Astrocyte (in vitro differentiated cells and primary cell): Measurements from ENCODE around the gene CYP3A4. TPM values are rescaled to one million over a fixed set of nuclear protein-coding genes. Genes with fewer than 3 reads are reported as not detected.
"Not testable (repeated sequence)": the region's sequence is repeated elsewhere in the genome, so short reads cannot be mapped to it uniquely, and the experiment has no call there.

ENCODE experiments used
- DNase-seq: peaks from one replicate; pipeline ENCODE4 v3.0.0-alpha.2; 2010; ENCODE audit warnings: low read depth
- FAIRE-seq: peaks from 2 replicates; lab custom pipeline; 2011; peaks lifted over from hg19 to GRCh38; lab: Jason Lieb, UNC
- H2AFZ ChIP-seq: 2 replicates; pipeline ENCODE4 v1.6.0; 2012; ENCODE audit warnings: low read depth, low read length, inconsistent platforms
- H3K27ac ChIP-seq: 2 replicates; pipeline ENCODE4 v1.5.1; 2011; ENCODE audit warnings: low read depth, low read length, inconsistent platforms
- H3K27me3 ChIP-seq: 2 replicates; pipeline ENCODE4 v1.6.0; 2011; ENCODE audit warnings: low read length, inconsistent platforms; ENCODE audit not compliant: insufficient read depth
- H3K36me3 ChIP-seq: 2 replicates; pipeline ENCODE4 v1.5.1; 2011; ENCODE audit warnings: low read length, inconsistent platforms; ENCODE audit not compliant: insufficient read depth
- H3K4me1 ChIP-seq: 2 replicates; pipeline ENCODE4 v1.5.1; 2011; ENCODE audit warnings: low read length, inconsistent platforms; ENCODE audit not compliant: insufficient read depth
- H3K4me2 ChIP-seq: 2 replicates; pipeline ENCODE4 v1.6.0; 2012; ENCODE audit warnings: low read length, inconsistent platforms
- H3K4me3 ChIP-seq: 2 replicates; pipeline ENCODE4 v1.5.1; 2011; ENCODE audit warnings: low read depth, mild to moderate bottlenecking, low read length, inconsistent platforms; ENCODE audit not compliant: insufficient read depth
- H3K79me2 ChIP-seq: 2 replicates; pipeline ENCODE4 v1.6.0; 2012; ENCODE audit warnings: mild to moderate bottlenecking, low read length, inconsistent platforms; ENCODE audit not compliant: insufficient read depth
- H3K9ac ChIP-seq: 2 replicates; pipeline ENCODE4 v1.6.0; 2012; ENCODE audit warnings: mild to moderate bottlenecking, low read length, inconsistent platforms
- H3K9me3 ChIP-seq: 2 replicates; pipeline ENCODE4 v1.5.1; 2012; ENCODE audit warnings: low read depth, mild to moderate bottlenecking, low read length, inconsistent platforms; ENCODE audit not compliant: insufficient read depth
- H4K20me1 ChIP-seq: 2 replicates; pipeline ENCODE4 v1.6.0; 2012; ENCODE audit warnings: low read length, inconsistent platforms; ENCODE audit not compliant: insufficient read depth
- H3K27ac Mint-ChIP-seq: one replicate; pipeline ENCODE4 v1.8.0; 2021; ENCODE audit warnings: mild to moderate bottlenecking, mixed read lengths; ENCODE audit not compliant: unreplicated experiment
- H3K27me3 Mint-ChIP-seq: one replicate; pipeline ENCODE4 v1.8.0; 2021; ENCODE audit warnings: low read depth, mixed read lengths; ENCODE audit not compliant: unreplicated experiment
- H3K36me3 Mint-ChIP-seq: one replicate; pipeline ENCODE4 v1.8.0; 2021; ENCODE audit warnings: low read depth, mixed read lengths; ENCODE audit not compliant: unreplicated experiment
- H3K4me1 Mint-ChIP-seq: one replicate; pipeline ENCODE4 v1.8.0; 2021; ENCODE audit warnings: low read depth, mixed read lengths; ENCODE audit not compliant: unreplicated experiment
- H3K4me3 Mint-ChIP-seq: one replicate; pipeline ENCODE4 v1.8.0; 2021; ENCODE audit warnings: mild to moderate bottlenecking, moderate library complexity, mixed read lengths; ENCODE audit not compliant: unreplicated experiment
- H3K9me3 Mint-ChIP-seq: one replicate; pipeline ENCODE4 v1.8.0; 2021; ENCODE audit warnings: mild to moderate bottlenecking, mixed read lengths; ENCODE audit not compliant: unreplicated experiment
- EZH2 ChIP-seq: IDR thresholded peaks from 2 replicates; pipeline ENCODE4 v1.6.1; 2012; ENCODE audit warnings: mild to moderate bottlenecking, low read length, inconsistent platforms; ENCODE audit not compliant: insufficient read depth
- total RNA-seq: library from RNA; stranded (reverse); gene quantifications from 2 replicates; pipeline ENCODE4 v1.2.1, GENCODE V29; 2021
- TF ChIP-seq, protein P1 (sequence below): IDR thresholded peaks from 2 replicates; pipeline ENCODE4 v1.5.1; 2011; ENCODE audit warnings: low read depth, mild to moderate bottlenecking, inconsistent platforms, low read length, moderate library complexity; ENCODE audit not compliant: insufficient read depth

The CYP3A4 gene
- total RNA-seq, 1 donor from 2014 or later: not detected

DNA sequence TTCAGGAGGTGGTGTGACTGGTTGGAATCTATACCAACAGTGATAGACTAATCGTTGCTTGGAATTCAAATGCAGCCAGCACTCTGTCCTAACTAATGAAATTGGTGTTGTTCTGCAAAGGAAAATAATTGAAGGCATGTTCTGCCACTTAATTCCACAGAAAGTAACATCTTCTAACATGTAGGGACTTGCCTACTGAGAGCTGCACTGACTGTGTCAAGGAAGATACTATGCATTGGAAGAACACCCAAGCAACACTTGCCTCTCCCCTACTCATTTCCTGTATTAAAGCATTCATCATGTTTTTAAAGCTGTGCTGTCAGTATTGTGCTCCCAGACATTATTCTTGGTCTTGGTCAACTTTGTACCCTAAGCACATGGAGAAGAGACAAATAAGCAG is 46.3 kb downstream of the CYP3A4 start:
- DNase-seq: peak; percentile 7
- Mint-ChIP-seq H3K4me1 (peaks cover 12% of the 10 kb centered on the region), H3K27me3 (peaks cover 2% of the 10 kb centered on the region), H3K9me3 (peaks cover 2% of the 10 kb centered on the region), H3K4me3 (no peak overlapping the region), H3K27ac (peak overlapping the region; percentile 36), H3K36me3 (no peaks in the 10 kb centered on the region)
- no peaks in the 10 kb centered on the region for H3K4me1 ChIP-seq
- no peak overlapping the region for H3K4me2 ChIP-seq
- TF ChIP-seq EZH2: no peak
- TF ChIP-seq, protein P1, sequence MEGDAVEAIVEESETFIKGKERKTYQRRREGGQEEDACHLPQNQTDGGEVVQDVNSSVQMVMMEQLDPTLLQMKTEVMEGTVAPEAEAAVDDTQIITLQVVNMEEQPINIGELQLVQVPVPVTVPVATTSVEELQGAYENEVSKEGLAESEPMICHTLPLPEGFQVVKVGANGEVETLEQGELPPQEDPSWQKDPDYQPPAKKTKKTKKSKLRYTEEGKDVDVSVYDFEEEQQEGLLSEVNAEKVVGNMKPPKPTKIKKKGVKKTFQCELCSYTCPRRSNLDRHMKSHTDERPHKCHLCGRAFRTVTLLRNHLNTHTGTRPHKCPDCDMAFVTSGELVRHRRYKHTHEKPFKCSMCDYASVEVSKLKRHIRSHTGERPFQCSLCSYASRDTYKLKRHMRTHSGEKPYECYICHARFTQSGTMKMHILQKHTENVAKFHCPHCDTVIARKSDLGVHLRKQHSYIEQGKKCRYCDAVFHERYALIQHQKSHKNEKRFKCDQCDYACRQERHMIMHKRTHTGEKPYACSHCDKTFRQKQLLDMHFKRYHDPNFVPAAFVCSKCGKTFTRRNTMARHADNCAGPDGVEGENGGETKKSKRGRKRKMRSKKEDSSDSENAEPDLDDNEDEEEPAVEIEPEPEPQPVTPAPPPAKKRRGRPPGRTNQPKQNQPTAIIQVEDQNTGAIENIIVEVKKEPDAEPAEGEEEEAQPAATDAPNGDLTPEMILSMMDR: no peak
- FAIRE-seq: no peak
- H3K27me3 ChIP-seq: no peaks in the 10 kb centered on the region
- no peak overlapping the region for H2AFZ ChIP-seq
- H3K9me3 ChIP-seq: no peaks in the 10 kb centered on the region
- H3K36me3 ChIP-seq: no peaks in the 10 kb centered on the region
- H3K9ac ChIP-seq: no peak overlapping the region
- H3K79me2 ChIP-seq: no peaks in the 10 kb centered on the region
- H3K4me3 ChIP-seq: no peak overlapping the region
- H3K27ac ChIP-seq: no peak overlapping the region
- H4K20me1 ChIP-seq: no peaks in the 10 kb centered on the region

DNA sequence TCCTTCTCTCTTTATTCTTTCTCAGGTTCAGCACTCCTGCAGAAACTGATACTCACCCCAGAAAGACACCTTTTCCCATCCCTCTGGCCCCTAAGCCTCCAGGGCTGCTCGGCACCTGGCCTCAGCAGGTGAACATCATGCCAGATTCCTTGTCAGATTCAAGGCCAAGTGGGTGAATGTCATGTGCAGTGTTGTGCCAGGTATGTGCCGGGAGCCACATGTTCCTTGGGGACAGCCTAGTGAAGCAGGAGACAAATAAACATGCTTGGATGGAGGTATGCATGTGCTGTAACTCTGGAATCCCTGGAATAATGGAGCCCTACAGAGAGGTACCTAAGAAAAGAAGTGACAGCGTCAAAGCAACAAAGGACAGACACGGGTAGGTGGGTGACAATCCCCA is 47.3 kb downstream of the CYP3A4 start:
- DNase-seq, H3K9ac ChIP-seq, H3K36me3 Mint-ChIP-seq, H3K27me3 Mint-ChIP-seq, H2AFZ ChIP-seq, H3K27ac ChIP-seq, H3K4me3 Mint-ChIP-seq, H3K9me3 ChIP-seq, H3K9me3 Mint-ChIP-seq, H3K36me3 ChIP-seq, FAIRE-seq, H4K20me1 ChIP-seq, H3K79me2 ChIP-seq, H3K4me2 ChIP-seq, H3K4me1 ChIP-seq, H3K4me3 ChIP-seq, H3K27ac Mint-ChIP-seq, H3K27me3 ChIP-seq: not testable (repeated sequence)
- peaks cover 12% of the 10 kb centered on the region for H3K4me1 Mint-ChIP-seq

DNA sequence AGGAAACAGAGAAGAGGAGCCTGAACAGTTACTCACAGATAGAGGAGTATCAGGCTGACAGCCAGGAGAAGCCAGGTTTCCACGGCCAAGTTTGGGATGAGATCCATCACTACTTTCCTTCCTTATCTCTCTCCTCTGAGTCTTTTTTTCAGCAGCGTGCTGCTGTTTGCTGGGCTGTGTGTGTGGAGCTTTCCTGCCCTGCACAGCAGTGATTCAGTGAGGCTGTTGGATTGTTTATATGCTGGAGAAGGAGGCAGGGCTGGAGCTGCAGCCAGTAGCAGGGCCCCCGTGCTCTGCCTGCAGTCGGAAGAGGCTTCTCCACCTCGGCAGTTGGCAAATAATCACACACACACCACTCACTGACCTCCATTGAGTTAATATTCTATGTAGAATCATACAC is 49.0 kb downstream of the CYP3A4 start, which contains the start of gene CYP3A7:
Gene CYP3A7, minus strand, starts transcription at position 210 of the 400 bp plus-strand sequence. Its CDS starts 103 bp downstream, at position 107.
- H3K27me3 Mint-ChIP-seq: peaks cover 2% of the 10 kb centered on the region
- peaks cover 4% of the 10 kb centered on the region for H3K36me3 Mint-ChIP-seq
- no peaks in the 10 kb centered on the region for H3K79me2 ChIP-seq
- peaks cover 2% of the 10 kb centered on the region for H3K9me3 Mint-ChIP-seq
- H3K9ac ChIP-seq: no peak within 1 kb of the TSS
- no peak within 1 kb of the TSS for H3K4me3 Mint-ChIP-seq
- TF ChIP-seq, protein P1: no peak
- no peak for TF ChIP-seq EZH2
- no peaks in the 10 kb centered on the region for H3K4me1 ChIP-seq
- H2AFZ ChIP-seq: no peak within 1 kb of the TSS
- H3K4me2 ChIP-seq: no peak within 1 kb of the TSS
- H3K27ac Mint-ChIP-seq: no peak within 1 kb of the TSS
- H3K4me1 Mint-ChIP-seq: peaks cover 12% of the 10 kb centered on the region
- no peaks in the 10 kb centered on the region for H3K9me3 ChIP-seq
- DNase-seq (no peak), FAIRE-seq (no peak)
- H3K27me3 ChIP-seq: peaks cover 2% of the 10 kb centered on the region
- H3K27ac ChIP-seq: no peak within 1 kb of the TSS
- H3K4me3 ChIP-seq: no peak within 1 kb of the TSS
- H3K36me3 ChIP-seq: no peaks in the 10 kb centered on the region
- H4K20me1 ChIP-seq: no peaks in the 10 kb centered on the region
